HEK293T (cell line): ENCODE measurements around the gene BET1.

Source experiments
- ARNT ChIP-seq: fragments of 450-650 bp; IDR thresholded peaks from 2 replicates; pipeline ENCODE4 v1.6.1; 2017; ENCODE audit warnings: mild to moderate bottlenecking
- BHLHE40 ChIP-seq: fragments of 450-650 bp; IDR thresholded peaks from 2 replicates; pipeline ENCODE4 v1.6.1; 2016; ENCODE audit warnings: mild to moderate bottlenecking, moderate library complexity, borderline replicate concordance
- ELF4 ChIP-seq: fragments of 450-650 bp; IDR thresholded peaks from 2 replicates; pipeline ENCODE4 v1.6.1; 2017; ENCODE audit warnings: antibody characterized with exemption
- FOXA1 ChIP-seq: fragments of 450-650 bp; IDR thresholded peaks from 2 replicates; pipeline ENCODE4 v1.6.1; 2016; ENCODE audit warnings: mild to moderate bottlenecking
- FOXM1 ChIP-seq: fragments of 450-650 bp; IDR thresholded peaks from 2 replicates; pipeline ENCODE4 v1.6.1; 2017; ENCODE audit warnings: mild to moderate bottlenecking, borderline replicate concordance
- HDGF ChIP-seq: fragments of 450-650 bp; IDR thresholded peaks from 2 replicates; pipeline ENCODE4 v1.6.1; 2017; ENCODE audit warnings: antibody characterized with exemption, borderline replicate concordance
- LEF1 ChIP-seq: fragments of 450-650 bp; IDR thresholded peaks from 2 replicates; pipeline ENCODE4 v1.6.1; 2017; ENCODE audit warnings: mild to moderate bottlenecking, borderline replicate concordance
- NFRKB ChIP-seq: fragments of 450-650 bp; IDR thresholded peaks from 2 replicates; pipeline ENCODE4 v1.6.1; 2016; ENCODE audit warnings: mild to moderate bottlenecking, moderate library complexity
- SUZ12 ChIP-seq: fragments of 450-650 bp; IDR thresholded peaks from 2 replicates; pipeline ENCODE4 v1.6.1; 2016; ENCODE audit warnings: mild to moderate bottlenecking
- TARDBP ChIP-seq: fragments of 450-650 bp; IDR thresholded peaks from 2 replicates; pipeline ENCODE4 v1.6.1; 2016
- ZNF384 ChIP-seq: fragments of 450-650 bp; IDR thresholded peaks from 2 replicates; pipeline ENCODE4 v1.6.1; 2016
- TF ChIP-seq, protein P1 (sequence below): fragments of 450-650 bp; IDR thresholded peaks from 2 replicates; pipeline ENCODE4 v1.6.1; 2016

DNA sequence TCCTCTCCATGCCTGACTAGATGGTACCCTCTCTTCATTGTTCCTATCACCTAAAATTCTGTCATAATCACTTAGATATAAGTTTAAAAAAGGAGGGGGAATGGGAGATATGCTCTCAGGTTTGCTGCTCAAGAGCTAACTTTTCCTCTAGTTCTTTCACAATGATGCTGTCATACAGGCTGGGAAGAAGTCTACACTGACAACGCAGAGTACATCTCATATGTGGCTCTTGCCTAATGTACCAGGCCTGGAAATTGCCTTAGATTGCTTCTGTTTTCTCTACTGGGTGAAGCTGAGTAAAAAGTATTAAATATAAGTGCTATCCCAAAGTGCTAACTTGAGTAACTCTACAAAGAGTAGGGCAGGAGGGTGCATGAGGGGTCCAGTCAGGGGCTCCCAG is 43.8 kb upstream of the BET1 start:
- no peak for TF ChIP-seq FOXM1
- no peak for TF ChIP-seq NFRKB
- TF ChIP-seq, protein P1, sequence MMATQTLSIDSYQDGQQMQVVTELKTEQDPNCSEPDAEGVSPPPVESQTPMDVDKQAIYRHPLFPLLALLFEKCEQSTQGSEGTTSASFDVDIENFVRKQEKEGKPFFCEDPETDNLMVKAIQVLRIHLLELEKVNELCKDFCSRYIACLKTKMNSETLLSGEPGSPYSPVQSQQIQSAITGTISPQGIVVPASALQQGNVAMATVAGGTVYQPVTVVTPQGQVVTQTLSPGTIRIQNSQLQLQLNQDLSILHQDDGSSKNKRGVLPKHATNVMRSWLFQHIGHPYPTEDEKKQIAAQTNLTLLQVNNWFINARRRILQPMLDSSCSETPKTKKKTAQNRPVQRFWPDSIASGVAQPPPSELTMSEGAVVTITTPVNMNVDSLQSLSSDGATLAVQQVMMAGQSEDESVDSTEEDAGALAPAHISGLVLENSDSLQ, result no peak
- no peak for TF ChIP-seq ZNF384
- no peak for TF ChIP-seq HDGF
- no peak for TF ChIP-seq LEF1
- TF ChIP-seq ARNT, result no peak
- TF ChIP-seq BHLHE40, result no peak
- TF ChIP-seq SUZ12, result no peak
- TF ChIP-seq FOXA1, result no peak
- no peak for TF ChIP-seq TARDBP
- no peak for TF ChIP-seq ELF4
